HUES48 (cell line): ENCODE measurements around the gene HSH2D.

Experiments
- H3K27ac ChIP-seq: one replicate; pipeline ENCODE4 v1.7.0; 2013; ENCODE audit warnings: low read depth, low read length, inconsistent platforms
- H3K27me3 ChIP-seq: 2 replicates; pipeline ENCODE4 v1.6.1; 2013; ENCODE audit warnings: mild to moderate bottlenecking, low read length; ENCODE audit not compliant: control insufficient read depth, insufficient read depth
- H3K36me3 ChIP-seq: 2 replicates; pipeline ENCODE4 v1.6.1; 2013; ENCODE audit warnings: low read length; ENCODE audit not compliant: control insufficient read depth, insufficient read depth
- H3K4me1 ChIP-seq: 2 replicates; pipeline ENCODE4 v1.6.1; 2013; ENCODE audit warnings: mild to moderate bottlenecking, low read length; ENCODE audit not compliant: control insufficient read depth, insufficient read depth
- H3K4me3 ChIP-seq: 2 replicates; pipeline ENCODE4 v1.5.1; 2013; ENCODE audit warnings: mild to moderate bottlenecking, low read depth, low read length
- H3K9ac ChIP-seq: 2 replicates; pipeline ENCODE4 v1.6.1; 2013; ENCODE audit warnings: mild to moderate bottlenecking, low read depth, low read length, moderate library complexity
- H3K9me3 ChIP-seq: 2 replicates; pipeline ENCODE4 v1.6.1; 2013; ENCODE audit warnings: low read length; ENCODE audit not compliant: control insufficient read depth, insufficient read depth

HSH2D gene

DNA sequence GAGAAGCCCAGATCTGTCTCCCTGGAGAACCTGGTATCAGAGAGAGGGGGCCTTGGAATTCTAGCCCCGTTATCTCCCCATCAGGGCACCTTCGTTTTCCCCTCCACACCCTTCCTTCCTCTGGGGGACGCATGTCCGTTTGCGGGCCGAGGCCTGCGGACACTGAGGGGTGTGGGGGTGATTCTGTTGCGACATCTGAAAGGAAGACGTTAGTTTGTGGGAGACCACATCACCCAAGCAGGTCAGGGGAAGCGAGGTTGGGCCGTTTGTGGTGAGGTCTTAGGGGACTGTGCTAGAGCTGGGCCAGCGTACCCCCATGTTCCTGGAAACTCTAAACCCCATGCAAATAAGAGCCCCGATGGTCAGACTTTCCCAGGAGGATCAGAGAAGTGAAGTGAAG is 3.7 kb upstream of the HSH2D start:
- Histone ChIP-seq H3K4me3 (no peak overlapping the region), H3K9me3 (no peaks in the 10 kb centered on the region), H3K27me3 (no peaks in the 10 kb centered on the region), H3K4me1 (peaks cover 8% of the 10 kb centered on the region; the same call in 1 of the 2 replicates), H3K9ac (no peak overlapping the region), H3K36me3 (no peaks in the 10 kb centered on the region), H3K27ac (no peak overlapping the region)

DNA sequence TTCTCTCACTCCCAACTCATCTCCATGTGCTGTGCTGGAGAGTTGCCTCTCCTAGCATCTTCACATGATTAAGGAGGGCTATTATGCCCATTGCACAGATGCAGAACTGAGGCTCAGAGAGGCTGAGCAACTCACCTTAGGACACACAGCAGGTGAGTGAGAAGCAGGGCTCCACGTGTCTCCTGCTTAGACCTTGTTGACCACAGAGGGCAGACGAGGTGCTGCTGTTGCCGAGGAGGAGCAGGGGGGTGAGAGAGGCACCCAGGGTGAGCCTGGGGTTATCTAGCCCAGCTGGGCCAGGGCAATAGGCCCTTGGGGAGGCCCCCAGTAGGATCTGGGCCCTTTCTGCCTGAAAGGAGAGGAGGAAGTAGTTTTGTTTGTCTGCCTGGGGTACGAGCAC is 2.4 kb upstream of the HSH2D start:
- H3K36me3 ChIP-seq = no peaks in the 10 kb centered on the region
- H3K27me3 ChIP-seq = no peaks in the 10 kb centered on the region
- H3K4me1 ChIP-seq = peaks cover 8% of the 10 kb centered on the region; the same call in 1 of the 2 replicates
- H3K9me3 ChIP-seq = no peaks in the 10 kb centered on the region
- no peak overlapping the region for H3K9ac ChIP-seq
- H3K27ac ChIP-seq = no peak overlapping the region
- no peak overlapping the region for H3K4me3 ChIP-seq

GRCh38 chr19:16142032-16142580 is 1.4 kb upstream of the HSH2D start:
- Histone ChIP-seq H3K4me3 (no peak overlapping the region), H3K9me3 (no peaks in the 10 kb centered on the region), H3K4me1 (peaks cover 8% of the 10 kb centered on the region; the same call in 1 of the 2 replicates), H3K9ac (no peak overlapping the region), H3K27ac (no peak overlapping the region), H3K27me3 (no peaks in the 10 kb centered on the region), H3K36me3 (no peaks in the 10 kb centered on the region)

GRCh38 chr19:16144216-16144581 is 714 bp downstream of the HSH2D start:
- H3K4me1 ChIP-seq = peaks cover 8% of the 10 kb centered on the region; the same call in 1 of the 2 replicates
- H3K4me3 ChIP-seq = no peak overlapping the region
- no peak overlapping the region for H3K9ac ChIP-seq

GRCh38 chr19:16146112-16146511 is 2.6 kb downstream of the HSH2D start:
- Histone ChIP-seq H3K4me1 (peaks cover 8% of the 10 kb centered on the region; the same call in 1 of the 2 replicates), H3K36me3 (no peaks in the 10 kb centered on the region), H3K9me3 (no peaks in the 10 kb centered on the region), H3K9ac (no peak overlapping the region), H3K27me3 (no peaks in the 10 kb centered on the region), H3K4me3 (no peak overlapping the region), H3K27ac (no peak overlapping the region)

More at GRCh38 chr19:16144216-16144581, 714 bp downstream of the HSH2D start:
- Histone ChIP-seq H3K27ac (no peak overlapping the region), H3K9me3 (no peaks in the 10 kb centered on the region), H3K27me3 (no peaks in the 10 kb centered on the region), H3K36me3 (no peaks in the 10 kb centered on the region)

GRCh38 chr19:16148443-16149229 is 5.2 kb downstream of the HSH2D start:
- H3K27ac ChIP-seq = no peak overlapping the region

GRCh38 chr19:16153582-16154336 is 10.3 kb downstream of the HSH2D start:
- H3K36me3 ChIP-seq = no peaks in the 10 kb centered on the region

More at GRCh38 chr19:16148443-16149229, 5.2 kb downstream of the HSH2D start:
- Histone ChIP-seq H3K9me3 (no peaks in the 10 kb centered on the region), H3K4me1 (peaks cover 3% of the 10 kb centered on the region; the same call in 1 of the 2 replicates), H3K27me3 (no peaks in the 10 kb centered on the region), H3K36me3 (no peaks in the 10 kb centered on the region), H3K9ac (no peak overlapping the region), H3K4me3 (no peak overlapping the region)

GRCh38 chr19:16154557-16154956 is 11.1 kb downstream of the HSH2D start:
- Histone ChIP-seq H3K9ac (no peak overlapping the region), H3K27ac (no peak overlapping the region), H3K36me3 (no peaks in the 10 kb centered on the region), H3K4me1 (no peaks in the 10 kb centered on the region), H3K9me3 (no peaks in the 10 kb centered on the region), H3K27me3 (no peaks in the 10 kb centered on the region), H3K4me3 (no peak overlapping the region)

More at GRCh38 chr19:16153582-16154336, 10.3 kb downstream of the HSH2D start:
- H3K4me1 ChIP-seq = no peaks in the 10 kb centered on the region
- H3K9ac ChIP-seq = no peak overlapping the region
- no peaks in the 10 kb centered on the region for H3K27me3 ChIP-seq
- no peak overlapping the region for H3K4me3 ChIP-seq
- no peaks in the 10 kb centered on the region for H3K9me3 ChIP-seq
- H3K27ac ChIP-seq = no peak overlapping the region

DNA sequence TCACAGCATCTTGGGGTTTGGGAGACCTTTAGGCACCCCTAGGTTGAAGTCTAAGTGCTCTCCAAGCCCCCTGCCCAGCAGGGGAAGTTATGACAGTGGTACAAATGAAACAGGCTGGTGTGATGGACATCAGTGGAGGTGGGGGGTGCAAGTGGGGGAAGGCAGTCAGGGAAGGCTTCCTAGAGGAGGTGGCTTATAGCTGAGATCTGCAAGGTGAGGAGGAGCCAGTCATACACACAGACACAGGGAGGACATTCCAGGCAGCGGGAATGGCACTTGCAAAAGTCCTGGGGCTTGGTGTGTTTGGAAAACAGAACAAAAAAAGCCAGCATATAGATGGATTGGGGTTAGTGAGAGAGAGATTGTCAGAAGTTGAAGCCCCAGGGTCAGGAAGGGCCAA is 11.6 kb downstream of the HSH2D start:
- Histone ChIP-seq H3K9me3 (no peaks in the 10 kb centered on the region), H3K9ac (no peak overlapping the region), H3K27me3 (no peaks in the 10 kb centered on the region), H3K4me3 (no peak overlapping the region), H3K36me3 (no peaks in the 10 kb centered on the region), H3K4me1 (no peaks in the 10 kb centered on the region), H3K27ac (no peak overlapping the region)

DNA sequence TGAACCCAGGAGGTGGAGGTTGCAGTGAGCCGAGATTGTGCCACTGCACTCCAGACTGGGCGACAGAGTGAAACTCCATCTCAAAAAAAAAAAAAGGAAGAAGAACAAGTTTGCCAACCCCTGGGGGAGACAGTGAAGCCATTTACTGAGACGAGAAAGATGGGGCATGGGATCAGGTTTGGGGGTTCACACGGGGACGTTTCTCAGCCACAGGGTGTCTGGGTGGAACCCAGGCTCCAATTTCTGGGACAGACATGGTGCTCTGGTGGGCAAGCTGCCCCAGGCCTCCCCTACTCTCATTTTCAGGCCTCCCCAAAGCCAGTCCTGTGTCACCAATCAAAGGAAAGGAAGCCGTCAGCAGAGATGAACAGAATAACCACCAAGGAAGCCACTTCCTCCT is 13.4 kb downstream of the HSH2D start:
- Histone ChIP-seq H3K36me3 (no peaks in the 10 kb centered on the region), H3K4me1 (no peaks in the 10 kb centered on the region), H3K9ac (no peak overlapping the region), H3K27ac (no peak overlapping the region), H3K4me3 (no peak overlapping the region), H3K9me3 (no peaks in the 10 kb centered on the region), H3K27me3 (no peaks in the 10 kb centered on the region)

DNA sequence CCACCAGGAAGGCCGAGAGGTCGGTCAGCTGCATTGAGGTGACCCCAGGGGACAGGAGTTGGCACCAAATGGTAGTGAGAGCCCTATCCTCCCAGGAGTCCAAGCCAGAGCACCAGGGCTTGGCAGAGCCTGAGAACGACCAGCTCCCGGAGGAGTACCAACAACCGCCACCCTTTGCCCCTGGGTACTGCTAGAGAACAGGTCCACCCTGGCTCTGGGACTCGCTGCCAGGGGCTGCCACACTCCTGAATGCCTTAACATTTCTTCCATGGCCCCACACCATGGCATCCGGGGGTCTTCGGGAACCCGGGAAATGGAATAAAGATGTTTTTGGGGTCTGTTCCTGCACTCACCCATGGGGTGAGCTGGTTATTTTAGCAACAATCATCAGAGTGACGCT is 14.1 kb downstream of the HSH2D start:
- Histone ChIP-seq H3K27me3 (no peaks in the 10 kb centered on the region), H3K4me3 (no peak overlapping the region), H3K27ac (no peak overlapping the region), H3K9me3 (no peaks in the 10 kb centered on the region), H3K36me3 (no peaks in the 10 kb centered on the region), H3K9ac (no peak overlapping the region), H3K4me1 (no peaks in the 10 kb centered on the region)
